B cell (primary cell): Measurements from ENCODE around the gene RRP1.
"Not testable (repeated sequence)": the region's sequence is repeated elsewhere in the genome, so short reads cannot be mapped to it uniquely, and the experiment has no call there.

Experiments
- EZH2 ChIP-seq: IDR thresholded peaks from 2 replicates; pipeline ENCODE4 v1.6.1; 2012; ENCODE audit warnings: borderline replicate concordance, low read depth, mild to moderate bottlenecking, moderate library complexity, low read length; ENCODE audit not compliant: insufficient read depth, poor library complexity, severe bottlenecking
- TF ChIP-seq, protein P1 (sequence below): fragments of 200-600 bp; IDR thresholded peaks from one replicate; pipeline ENCODE4 v1.8.0; 2022; ENCODE audit warnings: antibody characterized with exemption, mild to moderate bottlenecking

DNA sequence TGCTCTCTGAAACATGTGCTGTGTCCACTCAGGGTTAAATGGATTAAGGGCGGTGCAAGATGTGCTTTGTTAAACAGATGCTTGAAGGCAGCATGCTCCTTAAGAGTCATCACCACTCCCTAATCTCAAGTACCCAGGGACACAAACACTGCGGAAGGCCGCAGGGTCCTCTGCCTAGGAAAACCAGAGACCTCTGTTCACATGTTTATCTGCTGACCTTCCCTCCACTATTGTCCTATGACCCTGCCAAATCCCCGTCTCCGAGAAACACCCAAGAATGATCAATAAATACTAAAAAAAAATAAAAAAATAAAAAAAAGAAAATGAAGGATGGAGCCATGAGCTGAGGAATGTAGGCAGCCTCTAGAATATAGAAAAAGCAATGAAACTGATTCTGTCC lies 33.4 kb downstream of the RRP1 start:
- TF ChIP-seq, protein P1, sequence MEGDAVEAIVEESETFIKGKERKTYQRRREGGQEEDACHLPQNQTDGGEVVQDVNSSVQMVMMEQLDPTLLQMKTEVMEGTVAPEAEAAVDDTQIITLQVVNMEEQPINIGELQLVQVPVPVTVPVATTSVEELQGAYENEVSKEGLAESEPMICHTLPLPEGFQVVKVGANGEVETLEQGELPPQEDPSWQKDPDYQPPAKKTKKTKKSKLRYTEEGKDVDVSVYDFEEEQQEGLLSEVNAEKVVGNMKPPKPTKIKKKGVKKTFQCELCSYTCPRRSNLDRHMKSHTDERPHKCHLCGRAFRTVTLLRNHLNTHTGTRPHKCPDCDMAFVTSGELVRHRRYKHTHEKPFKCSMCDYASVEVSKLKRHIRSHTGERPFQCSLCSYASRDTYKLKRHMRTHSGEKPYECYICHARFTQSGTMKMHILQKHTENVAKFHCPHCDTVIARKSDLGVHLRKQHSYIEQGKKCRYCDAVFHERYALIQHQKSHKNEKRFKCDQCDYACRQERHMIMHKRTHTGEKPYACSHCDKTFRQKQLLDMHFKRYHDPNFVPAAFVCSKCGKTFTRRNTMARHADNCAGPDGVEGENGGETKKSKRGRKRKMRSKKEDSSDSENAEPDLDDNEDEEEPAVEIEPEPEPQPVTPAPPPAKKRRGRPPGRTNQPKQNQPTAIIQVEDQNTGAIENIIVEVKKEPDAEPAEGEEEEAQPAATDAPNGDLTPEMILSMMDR, result not testable (repeated sequence)
- not testable (repeated sequence) for TF ChIP-seq EZH2
